ENCODE measurements around the gene DDX55.

Gene DDX55

DNA sequence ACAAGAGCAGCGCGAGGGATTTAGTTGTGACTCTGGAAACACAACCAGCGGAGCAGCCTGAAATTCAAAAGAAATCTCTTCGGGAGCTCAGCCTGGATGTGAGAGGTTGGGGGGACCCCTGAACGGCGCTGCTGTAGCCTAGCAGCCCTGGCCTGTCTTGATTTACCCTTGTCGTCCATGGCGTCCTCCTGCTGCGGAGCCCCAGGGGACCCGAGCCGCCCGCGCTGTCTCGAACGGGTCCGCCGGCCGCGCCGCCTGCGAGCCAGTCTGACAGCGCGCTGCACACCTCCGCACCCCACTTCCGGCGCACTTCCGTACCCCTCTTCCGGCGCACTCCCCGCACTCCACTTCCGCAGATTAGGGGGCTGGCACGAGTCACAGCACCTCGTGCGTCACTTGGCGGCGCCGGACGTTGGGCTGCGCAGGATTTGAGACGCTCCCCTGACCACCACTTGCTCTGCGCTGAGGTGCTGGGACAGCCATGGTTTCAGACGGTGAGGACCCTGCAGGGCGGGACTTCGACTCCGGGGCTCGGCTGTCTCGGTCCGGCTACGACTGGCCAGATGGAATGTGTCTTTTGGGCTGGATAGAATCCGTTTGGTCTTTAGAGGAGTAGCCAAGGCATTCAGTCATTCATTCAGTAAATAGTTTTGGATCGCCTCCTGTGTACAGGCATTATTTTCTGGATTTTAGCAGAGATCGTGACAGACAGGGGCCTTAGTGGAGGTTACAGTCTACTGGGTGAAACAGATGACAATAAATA is 31.7 kb downstream of the DDX55 start, which contains the start of the genes EIF2B1 and GTF2H3:
Gene EIF2B1 (minus strand): TSS at position 308 of the 763 bp plus-strand sequence. CDS start 129 bp downstream, at position 179.
Gene GTF2H3 (plus strand): TSS at position 451 of the 763 bp plus-strand sequence. CDS start 31 bp downstream, at position 482.
- Histone ChIP-seq H3K9ac (ENCODE audit: low read depth, low read length) (peak within 1 kb of the TSS; percentile 96), H3K4me1 (ENCODE audit: insufficient read depth, low read length) (peaks cover 5% of the 10 kb centered on the region; the same call in 1 of the 2 replicates), H3K9me3 (ENCODE audit: control insufficient read depth, insufficient read depth, low read length) (no peaks in the 10 kb centered on the region), H3K36me3 (ENCODE audit: insufficient read depth, low read length) (peaks cover 23% of the 10 kb centered on the region)

DNA sequence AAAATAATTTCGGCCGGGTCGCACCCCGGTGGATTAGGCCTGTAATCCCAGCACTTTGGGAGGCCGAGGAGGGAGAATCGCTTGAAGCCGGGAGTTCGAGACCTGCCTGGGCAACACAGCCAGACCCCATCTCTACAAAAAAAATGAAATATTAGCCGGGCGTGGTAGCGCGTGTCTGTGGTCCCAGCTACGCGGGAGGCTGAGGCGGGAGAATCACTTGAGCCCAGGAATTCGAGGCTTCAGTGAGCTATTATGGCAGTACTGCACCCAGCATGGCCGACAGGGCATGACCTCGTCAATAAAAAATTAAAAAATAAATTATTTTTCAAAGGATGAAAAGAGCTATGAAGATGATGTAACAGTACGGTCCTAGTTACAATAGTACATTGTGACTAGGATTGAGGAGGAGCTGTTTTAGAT is 32.3 kb downstream of the DDX55 start:
- no peaks in the 10 kb centered on the region for H3K9me3 ChIP-seq (ENCODE audit: control insufficient read depth, insufficient read depth, low read length)
- H3K9ac ChIP-seq (ENCODE audit: low read depth, low read length), result peak overlapping the region; percentile 96
- peaks cover 5% of the 10 kb centered on the region; the same call in 1 of the 2 replicates for H3K4me1 ChIP-seq (ENCODE audit: insufficient read depth, low read length)
- peaks cover 17% of the 10 kb centered on the region for H3K36me3 ChIP-seq (ENCODE audit: insufficient read depth, low read length)

DNA sequence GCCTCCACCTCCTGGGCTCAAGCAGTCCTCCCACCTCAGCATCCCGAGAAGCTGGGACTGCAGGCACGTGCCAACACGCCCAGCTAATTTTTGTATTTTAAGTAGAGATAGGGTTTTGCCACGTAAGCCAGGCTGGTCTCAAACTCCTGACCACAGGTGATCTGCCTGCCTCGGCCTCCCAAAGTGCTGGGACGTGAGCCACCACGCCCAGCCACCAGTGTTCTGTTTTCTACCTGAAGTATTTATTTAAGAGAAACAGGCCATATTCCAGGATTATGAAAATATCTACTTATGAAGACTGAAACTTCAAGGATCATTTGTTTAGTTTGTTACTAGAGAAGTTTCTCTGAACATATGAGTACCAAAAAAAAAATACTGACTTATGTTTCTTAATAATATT is 42.0 kb downstream of the DDX55 start:
- Histone ChIP-seq H3K36me3 (ENCODE audit: insufficient read depth, low read length) (peaks cover 14% of the 10 kb centered on the region), H3K9ac (ENCODE audit: low read depth, low read length) (no peak overlapping the region), H3K9me3 (ENCODE audit: control insufficient read depth, insufficient read depth, low read length) (no peaks in the 10 kb centered on the region), H3K4me1 (ENCODE audit: insufficient read depth, low read length) (no peaks in the 10 kb centered on the region)

DNA sequence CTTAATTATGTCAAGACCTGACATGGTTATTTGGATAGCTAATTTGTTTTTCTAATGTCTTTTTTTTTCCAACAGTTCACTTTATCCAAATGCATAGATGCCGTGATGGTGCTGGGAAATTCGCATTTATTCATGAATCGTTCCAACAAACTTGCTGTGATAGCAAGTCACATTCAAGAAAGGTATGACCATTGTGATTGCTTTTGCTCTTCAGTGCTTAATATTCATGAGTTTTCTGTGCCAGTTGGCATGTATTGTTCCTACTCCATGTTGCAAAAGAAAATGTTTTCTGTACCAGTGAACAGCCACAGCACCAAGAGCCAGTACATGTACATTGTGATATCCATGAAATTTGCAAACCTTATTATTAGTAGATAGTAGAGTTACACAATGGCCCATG is 43.5 kb downstream of the DDX55 start:
- Histone ChIP-seq H3K4me1 (ENCODE audit: insufficient read depth, low read length) (no peaks in the 10 kb centered on the region), H3K9me3 (ENCODE audit: control insufficient read depth, insufficient read depth, low read length) (no peaks in the 10 kb centered on the region), H3K9ac (ENCODE audit: low read depth, low read length) (no peak overlapping the region), H3K36me3 (ENCODE audit: insufficient read depth, low read length) (peaks cover 18% of the 10 kb centered on the region)

DNA sequence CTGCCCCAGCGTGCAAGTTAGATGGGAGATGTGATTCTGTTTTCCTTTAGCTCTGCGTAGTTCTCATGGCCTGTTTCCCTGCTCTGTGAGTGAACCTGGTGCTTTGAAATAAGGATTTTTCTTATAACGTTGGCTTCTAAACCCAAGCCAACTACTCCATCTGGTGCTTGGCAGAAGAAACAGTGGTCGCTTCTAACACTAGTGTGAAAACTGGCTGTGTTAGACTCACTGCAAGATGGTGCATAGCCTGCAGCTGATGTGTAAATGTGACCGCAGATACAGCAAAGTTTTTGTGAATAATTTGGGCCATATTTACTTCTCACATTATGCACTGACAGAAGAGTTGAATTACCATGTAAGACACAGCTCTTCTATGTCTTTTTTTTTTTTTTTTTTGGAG is 44.0 kb downstream of the DDX55 start:
- Histone ChIP-seq H3K9me3 (ENCODE audit: control insufficient read depth, insufficient read depth, low read length) (no peaks in the 10 kb centered on the region), H3K9ac (ENCODE audit: low read depth, low read length) (no peak overlapping the region), H3K4me1 (ENCODE audit: insufficient read depth, low read length) (no peaks in the 10 kb centered on the region), H3K36me3 (ENCODE audit: insufficient read depth, low read length) (peaks cover 21% of the 10 kb centered on the region)

DNA sequence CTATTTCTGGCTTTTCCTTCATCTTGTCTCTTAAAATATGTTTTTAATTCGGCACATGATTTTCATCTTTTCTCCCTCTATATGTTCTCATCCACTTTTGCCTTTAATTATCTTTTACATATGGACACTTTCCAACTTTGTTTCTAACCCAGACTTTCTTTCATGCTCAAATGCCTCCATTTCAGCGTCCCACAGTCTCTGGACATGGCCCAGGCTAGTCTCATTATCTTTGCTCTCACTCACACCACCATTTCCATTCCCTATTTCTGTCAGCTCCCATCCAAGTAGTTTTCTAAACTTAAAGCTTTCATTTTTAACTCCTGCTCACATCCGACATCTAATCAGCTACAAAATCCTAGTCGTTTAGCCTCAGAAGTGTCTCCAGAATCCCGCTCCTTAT is 46.5 kb downstream of the DDX55 start:
- Histone ChIP-seq H3K36me3 (ENCODE audit: insufficient read depth, low read length) (peaks cover 25% of the 10 kb centered on the region), H3K9me3 (ENCODE audit: control insufficient read depth, insufficient read depth, low read length) (no peaks in the 10 kb centered on the region), H3K9ac (ENCODE audit: low read depth, low read length) (no peak overlapping the region), H3K4me1 (ENCODE audit: insufficient read depth, low read length) (no peaks in the 10 kb centered on the region)

DNA sequence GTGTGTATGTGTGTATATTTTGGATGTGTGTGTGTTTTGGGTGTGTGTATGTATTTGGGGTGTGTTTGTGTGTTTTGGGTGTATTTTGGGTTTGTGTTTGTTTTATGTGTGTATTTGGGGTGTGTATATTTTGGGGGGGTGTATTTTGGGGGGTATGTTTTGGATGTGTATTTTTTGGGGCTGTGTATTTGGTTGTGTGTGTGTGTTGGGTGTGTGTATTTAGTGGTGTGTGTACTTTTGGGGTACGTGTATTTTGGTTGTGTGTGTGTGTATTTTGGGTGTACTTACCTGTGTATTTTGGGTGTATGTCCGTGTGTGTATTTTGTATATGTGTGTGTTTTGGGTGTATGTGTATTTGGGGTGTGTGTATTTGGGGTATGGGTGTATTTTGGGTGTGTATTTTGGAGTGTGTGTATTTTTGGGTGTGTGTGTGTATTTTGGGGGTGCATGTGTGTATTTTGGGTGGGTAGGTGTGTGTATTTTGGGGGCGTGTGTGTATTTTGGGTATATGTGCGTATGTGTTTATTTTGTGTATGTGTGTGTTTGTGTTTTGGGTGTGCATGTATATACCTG is 52.3 kb downstream of the DDX55 start:
- H3K9me3 ChIP-seq (ENCODE audit: control insufficient read depth, insufficient read depth, low read length), result no peaks in the 10 kb centered on the region
- H3K9ac ChIP-seq (ENCODE audit: low read depth, low read length), result no peak overlapping the region
- H3K4me1 ChIP-seq (ENCODE audit: insufficient read depth, low read length), result no peaks in the 10 kb centered on the region
- peaks cover 15% of the 10 kb centered on the region for H3K36me3 ChIP-seq (ENCODE audit: insufficient read depth, low read length)

DNA sequence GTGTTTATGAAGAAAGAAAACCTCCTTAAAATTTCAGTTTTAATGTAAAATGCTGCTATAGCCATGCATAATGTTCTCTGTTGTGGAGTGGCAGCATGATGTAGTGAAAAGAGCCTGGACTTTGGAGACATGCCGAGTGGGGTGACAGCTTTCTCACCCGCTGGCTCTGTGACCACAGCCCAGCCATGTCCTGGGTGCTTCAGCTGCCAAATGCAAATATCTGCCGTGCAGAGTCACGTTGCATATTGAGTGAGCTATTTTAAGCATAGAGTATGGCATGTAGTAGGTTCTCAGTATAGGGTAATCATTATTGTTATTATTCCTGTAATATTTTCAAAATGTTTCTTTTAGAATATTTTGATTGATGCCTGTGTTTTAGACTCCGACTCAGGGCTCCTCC is 53.5 kb downstream of the DDX55 start:
- no peak overlapping the region for H3K9ac ChIP-seq (ENCODE audit: low read depth, low read length)
- no peaks in the 10 kb centered on the region for H3K9me3 ChIP-seq (ENCODE audit: control insufficient read depth, insufficient read depth, low read length)
- no peaks in the 10 kb centered on the region for H3K4me1 ChIP-seq (ENCODE audit: insufficient read depth, low read length)
- peaks cover 17% of the 10 kb centered on the region for H3K36me3 ChIP-seq (ENCODE audit: insufficient read depth, low read length)

DNA sequence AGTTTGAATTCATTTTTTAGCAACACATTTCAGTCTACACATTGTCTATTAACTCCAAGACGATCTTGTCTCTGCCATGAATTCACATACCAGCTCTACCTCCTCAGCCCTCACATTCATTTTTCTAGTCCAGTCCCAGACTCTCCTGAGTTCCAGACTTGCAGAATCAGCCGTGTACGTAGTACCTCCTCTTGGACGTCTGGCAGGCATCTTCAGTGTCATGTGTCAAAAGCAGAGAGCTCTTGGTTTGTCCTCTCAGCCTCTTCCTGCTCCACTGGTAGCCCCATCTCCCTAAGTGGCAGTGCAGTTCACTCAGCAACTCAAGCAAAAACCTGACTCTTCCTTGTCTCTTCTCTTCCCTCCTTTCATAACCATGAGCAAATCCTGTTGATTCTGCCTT is 54.5 kb downstream of the DDX55 start:
- H3K4me1 ChIP-seq (ENCODE audit: insufficient read depth, low read length), result no peaks in the 10 kb centered on the region
- peaks cover 10% of the 10 kb centered on the region for H3K36me3 ChIP-seq (ENCODE audit: insufficient read depth, low read length)
- no peak overlapping the region for H3K9ac ChIP-seq (ENCODE audit: low read depth, low read length)
- H3K9me3 ChIP-seq (ENCODE audit: control insufficient read depth, insufficient read depth, low read length), result no peaks in the 10 kb centered on the region

DNA sequence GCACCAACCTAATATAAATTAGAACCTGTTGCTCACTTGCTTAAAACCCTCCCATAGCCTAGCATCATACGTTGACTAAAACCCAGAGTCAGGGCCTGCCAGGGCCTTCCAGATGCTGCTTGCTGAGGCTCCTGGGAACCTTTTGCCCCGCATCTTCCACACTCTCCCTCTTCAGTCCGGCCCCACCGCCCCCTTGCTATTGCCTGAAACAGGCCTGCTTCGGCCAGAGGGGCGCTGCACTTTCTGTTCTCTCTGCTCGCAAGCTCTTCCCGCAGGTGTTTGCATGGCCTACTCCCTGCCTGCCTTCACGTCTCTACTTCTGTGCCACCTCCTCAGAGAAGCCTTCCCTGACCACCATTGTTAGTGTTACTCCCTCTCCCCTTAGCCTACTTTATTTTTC is 55.3 kb downstream of the DDX55 start:
- no peak overlapping the region for H3K9ac ChIP-seq (ENCODE audit: low read depth, low read length)
- H3K36me3 ChIP-seq (ENCODE audit: insufficient read depth, low read length), result peaks cover 10% of the 10 kb centered on the region
- no peaks in the 10 kb centered on the region for H3K4me1 ChIP-seq (ENCODE audit: insufficient read depth, low read length)
- H3K9me3 ChIP-seq (ENCODE audit: control insufficient read depth, insufficient read depth, low read length), result no peaks in the 10 kb centered on the region

DNA sequence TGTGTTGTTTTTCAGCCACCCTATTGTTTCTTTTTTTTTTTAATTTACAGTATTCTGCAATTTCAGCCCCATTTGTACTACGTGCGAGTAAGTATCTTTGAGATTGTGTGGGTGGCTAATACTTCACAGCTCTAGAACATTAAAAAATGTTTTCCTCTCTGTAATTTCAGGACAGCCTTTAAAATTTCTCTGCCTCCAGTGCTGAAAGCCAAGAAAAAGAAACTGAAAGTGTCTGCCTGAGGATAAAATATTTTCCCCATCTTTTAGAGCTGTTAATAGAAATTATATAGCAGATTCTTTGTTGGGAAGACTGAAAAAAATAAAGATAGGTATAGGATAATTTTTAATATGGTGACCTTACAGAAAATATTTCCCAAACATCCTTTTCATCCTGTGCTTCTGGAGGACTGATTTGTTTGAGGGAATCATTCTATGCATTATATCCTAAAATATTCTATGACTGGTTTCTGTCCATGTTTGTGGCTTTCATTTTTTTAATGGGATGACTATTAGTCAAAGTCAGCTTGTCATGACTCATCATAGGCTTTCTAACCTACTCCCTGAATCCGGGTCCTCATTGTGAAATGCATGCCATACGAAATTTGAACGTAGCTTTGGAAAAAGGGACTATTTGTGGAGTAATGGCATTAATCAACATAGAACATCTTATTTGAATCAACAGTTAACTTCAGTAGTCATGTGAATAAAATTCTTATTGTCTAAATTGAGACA is 58.3 kb downstream of the DDX55 start:
- Histone ChIP-seq H3K9ac (ENCODE audit: low read depth, low read length) (no peak overlapping the region), H3K9me3 (ENCODE audit: control insufficient read depth, insufficient read depth, low read length) (no peaks in the 10 kb centered on the region), H3K36me3 (ENCODE audit: insufficient read depth, low read length) (peaks cover 10% of the 10 kb centered on the region)

DNA sequence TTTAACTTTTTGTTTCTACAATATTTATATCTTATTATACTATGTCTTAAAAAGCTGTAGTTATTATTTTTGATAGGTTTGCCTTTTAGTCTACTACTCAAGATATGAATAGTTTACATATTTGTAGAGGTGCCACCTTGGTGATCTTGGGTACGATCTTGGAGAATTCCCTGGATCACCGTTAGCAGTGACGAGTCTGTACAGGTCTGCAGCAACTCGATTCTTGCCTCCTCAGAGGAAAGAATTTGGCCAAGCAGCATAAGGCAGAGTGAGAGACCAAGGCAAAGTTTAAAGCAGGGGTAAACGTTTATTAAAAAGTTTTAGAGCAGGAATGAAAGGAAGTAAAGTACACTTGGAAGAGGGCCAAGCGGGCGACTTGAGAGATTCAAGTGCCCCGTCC is 65.9 kb downstream of the DDX55 start:
- H3K36me3 ChIP-seq (ENCODE audit: insufficient read depth, low read length), result no peaks in the 10 kb centered on the region
- H3K4me1 ChIP-seq (ENCODE audit: insufficient read depth, low read length), result no peaks in the 10 kb centered on the region
- H3K9ac ChIP-seq (ENCODE audit: low read depth, low read length), result no peak overlapping the region
- H3K9me3 ChIP-seq (ENCODE audit: control insufficient read depth, insufficient read depth, low read length), result no peaks in the 10 kb centered on the region

More for the DNA sequence above, 58.3 kb downstream of the DDX55 start:
- H3K4me1 ChIP-seq (ENCODE audit: insufficient read depth, low read length), result no peaks in the 10 kb centered on the region

Measured in ES-I3 (cell line).